Measurements from ENCODE around the gene PON1.

Gene PON1

DNA sequence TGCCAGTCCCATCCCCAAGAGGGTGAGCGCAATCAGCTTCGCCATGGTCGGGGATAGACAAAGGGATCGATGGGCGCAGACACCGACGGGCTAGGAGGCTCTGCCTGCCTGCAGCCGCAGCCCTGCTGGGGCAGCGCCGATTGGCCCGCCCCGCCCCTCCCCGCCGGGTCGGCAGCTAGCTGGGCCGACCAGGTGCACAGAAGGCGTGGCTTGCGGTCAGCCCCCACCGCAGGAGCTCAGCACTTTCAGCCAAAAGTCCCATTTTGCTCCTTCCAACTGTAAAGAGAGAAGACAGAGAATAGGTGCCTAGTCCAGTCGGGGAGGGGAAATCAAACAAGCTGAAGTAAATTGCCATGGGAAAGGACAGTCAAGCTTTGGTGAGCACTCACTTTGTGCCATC lies at the start of gene PON1:
PON1 (minus strand) TSS at position 102 of the 400 bp plus-strand sequence; CDS start at position 45, 57 bp downstream.
- DNase-seq: peak in 1 of 2 donors; percentile 43

DNA sequence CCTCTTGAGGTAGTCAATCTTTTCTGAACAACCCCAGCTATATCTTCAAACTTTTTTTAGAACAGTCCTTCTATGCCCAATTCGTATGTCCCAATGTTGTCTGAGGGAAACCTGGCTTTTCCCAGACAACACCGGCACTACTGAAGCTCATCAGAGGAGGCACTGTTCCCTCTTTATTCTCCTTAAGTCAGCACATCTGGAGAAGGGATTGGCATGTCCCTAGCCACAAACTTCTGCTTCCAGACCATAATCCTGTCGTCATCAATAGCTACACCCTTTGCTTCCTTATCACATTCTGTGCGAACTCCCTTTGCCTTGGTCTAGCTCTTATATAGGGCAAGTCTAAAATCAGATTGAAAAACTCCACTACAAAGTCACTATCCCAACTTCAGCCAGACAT lies 49.0 kb upstream of the PON1 start:
- no peak for DNase-seq

DNA sequence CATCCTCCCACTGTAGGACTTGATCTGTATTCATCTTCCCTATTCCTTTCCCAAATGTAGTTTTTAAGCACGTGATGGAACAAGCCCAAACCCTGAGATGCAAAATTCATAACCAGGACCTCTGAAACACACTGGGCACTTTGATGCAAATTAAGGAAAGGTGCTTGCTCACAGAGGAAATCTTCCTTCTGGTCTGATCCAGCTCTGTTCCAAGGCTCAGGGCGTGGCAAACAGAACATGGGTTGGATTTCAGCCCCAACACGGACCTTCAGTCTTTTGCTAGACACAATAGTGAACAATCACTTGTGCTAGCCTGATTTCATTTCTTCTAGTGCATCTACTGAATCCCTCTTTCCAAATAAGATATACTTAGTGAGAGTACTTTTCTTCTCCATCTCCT lies 43.9 kb upstream of the PON1 start:
- DNase-seq: no peak

GRCh38 chr7:95367606-95368005 lies 43.3 kb upstream of the PON1 start:
- no peak for DNase-seq

- no peak for DNase-seq
Measured at GRCh38 chr7:95365151-95365550, 40.8 kb upstream of the PON1 start.

DNA sequence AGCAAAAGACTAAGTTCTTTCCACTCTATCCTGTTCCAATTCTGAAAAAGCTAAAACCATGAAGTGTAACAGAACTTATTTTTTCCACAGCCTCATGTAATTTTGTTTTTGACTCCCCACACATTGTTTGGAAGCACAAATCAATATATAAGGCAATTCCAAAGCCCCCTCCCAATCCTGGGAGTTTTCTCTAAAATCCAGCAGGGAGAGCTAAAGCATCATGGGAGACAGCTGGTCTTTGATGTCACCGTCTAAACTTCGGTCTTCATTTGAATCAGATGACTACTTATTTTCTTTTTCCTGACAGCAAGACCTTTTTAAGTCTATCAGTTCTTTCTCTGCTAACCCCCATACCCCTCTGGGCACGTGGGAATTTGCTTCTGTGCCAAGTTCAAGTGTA lies 33.3 kb upstream of the PON1 start:
- DNase-seq: no peak

GRCh38 chr7:95342642-95343307 lies 18.4 kb upstream of the PON1 start:
- no peak for DNase-seq

DNA sequence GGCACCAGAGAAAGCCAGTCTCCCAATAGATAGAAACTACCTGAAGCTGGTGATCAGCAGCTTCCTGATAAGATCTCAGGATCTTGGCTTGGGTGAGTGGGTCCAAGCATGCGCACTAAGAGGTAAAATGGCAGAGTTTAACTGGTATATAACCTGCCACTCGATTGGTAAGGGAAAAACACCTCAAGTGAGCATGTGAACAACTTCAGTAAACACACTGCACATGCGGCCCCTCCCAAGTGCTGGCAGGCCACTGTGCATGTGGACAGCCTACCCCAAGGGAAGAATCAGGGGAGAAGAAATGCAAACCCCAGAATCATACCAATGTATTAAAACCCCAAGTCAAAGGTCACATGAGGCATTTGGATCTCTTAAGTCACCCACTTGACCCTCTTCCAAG lies 17.7 kb upstream of the PON1 start:
- no peak for DNase-seq

DNA sequence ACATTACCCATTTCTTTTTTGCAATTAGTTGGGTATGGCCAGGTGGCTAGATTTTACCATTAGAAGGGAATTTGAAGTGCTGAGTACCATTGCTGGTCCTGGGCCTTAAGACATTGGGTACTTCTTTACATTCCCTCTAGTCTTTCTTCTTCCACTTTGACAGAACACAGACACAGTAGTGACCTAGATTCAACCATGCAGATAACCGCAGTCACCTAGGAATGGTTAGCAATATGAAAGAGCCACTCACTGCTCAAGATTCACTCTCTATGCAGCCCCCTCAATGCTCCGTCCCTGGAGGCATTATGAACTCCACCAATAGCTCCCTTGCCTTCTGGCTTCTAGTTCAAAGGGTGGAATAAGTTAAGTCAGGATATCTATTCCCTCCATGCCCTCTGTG lies 16.2 kb upstream of the PON1 start:
- no peak for DNase-seq

GRCh38 chr7:95338832-95339231 lies 14.5 kb upstream of the PON1 start:
- no peak for DNase-seq

- DNase-seq: no peak
Measured at GRCh38 chr7:95335093-95335492, 10.8 kb upstream of the PON1 start.

GRCh38 chr7:95334447-95334846 lies 10.1 kb upstream of the PON1 start:
- no peak for DNase-seq

DNA sequence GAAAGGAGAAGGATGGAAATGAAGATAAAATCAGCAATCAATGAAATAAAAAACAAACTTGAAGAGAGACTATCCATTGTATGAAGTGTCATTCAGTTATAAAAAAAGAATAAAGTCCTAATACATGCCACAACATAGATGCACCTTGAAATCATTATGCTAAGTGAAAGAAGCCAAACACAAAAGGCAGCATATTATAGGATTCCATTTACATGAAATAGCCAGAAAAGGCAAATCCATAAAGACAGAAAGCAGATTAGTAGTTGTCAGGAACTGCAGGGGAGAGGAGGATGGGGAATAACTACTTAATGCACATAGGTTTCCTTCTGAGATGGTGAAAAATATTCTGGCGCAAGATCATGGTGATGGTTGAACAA lies 6.6 kb upstream of the PON1 start:
- DNase-seq: no peak

GRCh38 chr7:95330204-95330960 lies 6.0 kb upstream of the PON1 start:
- DNase-seq: peak in 1 of 2 donors; percentile 53

DNA sequence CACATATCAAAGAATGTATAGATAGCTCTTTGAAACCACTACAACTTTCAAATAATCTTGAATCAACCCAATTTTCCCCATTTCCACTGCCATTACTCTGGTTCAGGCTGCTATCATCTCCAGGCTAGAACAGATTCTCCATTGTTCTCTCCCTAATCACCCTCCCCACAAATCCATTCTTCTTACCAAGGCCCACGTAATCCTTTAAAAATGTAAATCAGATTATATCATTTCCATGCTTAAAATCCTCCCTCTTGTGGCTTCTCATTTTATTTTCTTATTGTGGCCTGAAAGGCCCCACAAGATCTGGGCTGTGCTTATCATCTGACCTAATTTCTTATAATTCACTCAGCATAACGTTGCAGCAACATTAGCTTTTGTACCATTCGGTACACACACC lies 3.0 kb upstream of the PON1 start:
- no peak for DNase-seq

DNA sequence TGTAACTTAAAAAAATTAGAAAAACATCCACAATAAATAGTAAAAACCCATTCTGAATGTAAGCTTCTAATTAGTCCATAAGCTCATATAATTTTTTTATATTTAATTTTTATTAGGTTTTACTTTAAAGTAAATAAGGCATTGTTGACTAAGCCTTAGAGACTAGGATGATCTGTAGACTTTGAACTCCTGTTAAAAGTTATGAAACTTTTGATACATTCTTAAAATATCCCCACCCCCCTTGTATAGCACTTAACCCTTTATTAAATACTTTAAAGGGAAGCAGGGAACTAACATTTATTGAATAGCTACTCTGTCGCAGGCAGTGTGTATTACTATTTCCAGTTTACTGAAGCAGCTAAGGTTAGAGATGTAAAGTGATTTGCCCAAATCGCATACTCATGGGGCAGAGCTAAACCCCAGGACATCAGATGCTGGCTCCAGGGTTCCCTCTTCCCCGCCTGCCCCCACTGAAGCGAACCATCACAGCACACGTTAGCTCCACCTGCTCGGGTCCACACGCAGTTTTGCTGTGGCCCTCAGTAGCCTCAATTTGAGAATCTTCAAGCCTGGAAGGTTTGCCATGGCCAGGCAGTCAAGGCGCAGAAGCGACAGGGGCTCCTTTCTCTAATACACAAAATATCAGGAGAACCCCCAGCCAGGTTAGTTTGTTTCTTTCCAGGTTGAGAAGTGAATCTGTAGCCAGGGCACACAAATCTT lies 762 bp downstream of the PON1 start:
- DNase-seq: no peak

GRCh38 chr7:95322854-95323253 lies 1.5 kb downstream of the PON1 start:
- DNase-seq: no peak

DNA sequence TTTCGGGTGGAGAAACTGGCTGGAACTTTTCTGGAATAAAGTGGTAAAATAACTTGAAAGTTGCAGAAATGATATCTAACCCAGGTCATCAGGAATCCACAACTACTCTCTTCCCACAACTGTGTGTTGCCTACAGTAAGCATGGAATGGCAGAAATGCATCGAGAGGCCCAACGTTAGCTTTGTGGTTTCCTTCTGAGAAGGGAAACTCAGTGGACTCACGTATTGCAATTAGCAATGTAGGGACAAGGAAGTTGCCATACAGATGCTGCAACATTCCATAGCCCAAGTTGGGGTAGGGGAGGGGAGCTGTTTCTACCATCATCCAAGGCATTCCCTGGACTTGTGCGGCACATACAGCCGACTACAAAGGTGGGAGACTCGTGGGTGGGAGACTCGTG lies 1.9 kb downstream of the PON1 start:
- DNase-seq: no peak

- DNase-seq: no peak
Measured at GRCh38 chr7:95321720-95322119, 2.6 kb downstream of the PON1 start.

DNA sequence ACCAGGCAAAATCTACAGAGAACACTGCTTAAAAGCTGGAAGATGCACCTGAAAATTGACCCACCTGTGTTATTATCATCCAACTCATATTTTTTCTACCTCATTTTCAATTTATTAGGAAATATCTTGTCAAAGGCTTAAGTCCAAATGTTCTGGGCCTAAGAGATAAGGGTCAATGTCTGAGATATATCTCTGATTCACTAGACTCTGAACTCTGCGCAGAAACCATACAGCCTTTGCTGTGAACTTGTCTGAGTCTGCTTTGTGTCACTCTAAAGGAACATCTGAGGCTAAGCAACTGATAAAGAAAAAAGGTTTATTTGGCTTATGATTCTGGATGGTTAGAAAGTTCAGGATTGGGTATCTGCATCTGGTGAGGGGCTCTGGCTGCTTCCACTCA lies 3.7 kb downstream of the PON1 start:
- DNase-seq: no peak

- no peak for DNase-seq
Measured at GRCh38 chr7:95319570-95319969, 4.8 kb downstream of the PON1 start.

- DNase-seq: no peak
Measured at GRCh38 chr7:95318501-95319100, 5.7 kb downstream of the PON1 start.

DNA sequence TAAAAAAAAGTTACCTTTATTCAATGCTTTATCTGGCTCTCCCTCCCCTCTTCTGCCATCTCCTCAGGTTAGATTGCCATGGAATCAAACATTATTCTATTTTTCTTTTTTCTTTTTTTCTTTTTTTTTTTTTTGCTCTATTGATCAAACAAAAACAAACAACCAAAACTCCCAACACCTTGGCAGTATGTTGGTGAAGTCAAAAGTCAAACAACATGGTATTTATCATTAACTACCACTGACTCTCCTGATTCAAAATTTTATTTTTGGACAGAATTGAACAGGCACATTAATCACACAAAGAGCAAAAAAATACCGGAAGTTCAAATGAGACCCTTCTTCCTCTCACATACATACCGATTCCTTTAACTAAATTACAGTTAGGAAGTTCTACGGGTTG lies 6.4 kb downstream of the PON1 start:
- no peak for DNase-seq

GRCh38 chr7:95317546-95317945 lies 6.8 kb downstream of the PON1 start:
- DNase-seq: no peak
